PC-3 (cell line): ENCODE measurements around the gene MTTP. TPM values are rescaled to one million over a fixed set of nuclear protein-coding genes. Genes with fewer than 3 reads are reported as not detected.

Source experiments
- ATAC-seq: fragments of 200-7000 bp; cut with Tn5 transposase; 2 replicates; pipeline ENCODE4 v1.9.1; 2020; ENCODE audit warnings: mild to moderate bottlenecking, moderate library complexity
- BruUV-seq: library from RNA; stranded (reverse); fragments of 400-500 nt; replicated peaks from 2 replicates; lab custom pipeline; 2021; lab: Mats Ljungman, UMichigan
- CTCF ChIA-PET: fragments of 300-600 bp; sonication (Branson Sonifier 250); formaldehyde crosslinking; loops from one replicate; lab custom pipeline; 2022; ENCODE audit warnings: antibody characterized with exemption; lab: Charles Lee
- POLR2A ChIA-PET: fragments of 300-600 bp; sonication (Branson Sonifier 250); formaldehyde crosslinking; loops from one replicate; lab custom pipeline; 2022; ENCODE audit warnings: antibody characterized with exemption; ENCODE audit not compliant: unreplicated experiment; lab: Charles Lee
- DNase-seq: peaks from one replicate; pipeline ENCODE4 v3.0.0-alpha.2; 2015
- H2AFZ ChIP-seq: fragments of 300-600 bp; sonication (generic); 2 replicates; pipeline ENCODE4 v1.6.0; 2016; ENCODE audit warnings: antibody characterized with exemption, low read length
- H3F3A ChIP-seq: fragments of 300-600 bp; sonication (generic); one replicate; pipeline ENCODE4 v1.6.0; 2017; ENCODE audit warnings: antibody characterized with exemption, low read length, control low read depth, mild to moderate bottlenecking; ENCODE audit not compliant: unreplicated experiment
- H3K27ac ChIP-seq: fragments of 300-600 bp; sonication (generic); 2 replicates; pipeline ENCODE4 v1.5.1; 2016; ENCODE audit warnings: mild to moderate bottlenecking, low read length
- H3K27me3 ChIP-seq: fragments of 300-600 bp; sonication (generic); 2 replicates; pipeline ENCODE4 v1.6.1; 2016; ENCODE audit warnings: low read length, mixed read lengths
- H3K36me3 ChIP-seq: fragments of 300-600 bp; sonication (generic); 2 replicates; pipeline ENCODE4 v1.6.1; 2016; ENCODE audit warnings: low read depth, mixed run types, low read length, mixed read lengths
- H3K4me1 ChIP-seq: fragments of 300-600 bp; sonication (generic); 2 replicates; pipeline ENCODE4 v1.5.1; 2016; ENCODE audit warnings: low read length; ENCODE audit not compliant: insufficient read depth
- H3K4me2 ChIP-seq: fragments of 300-600 bp; sonication (generic); 2 replicates; pipeline ENCODE4 v1.6.0; 2016; ENCODE audit warnings: low read length
- H3K4me3 ChIP-seq: fragments of 300-600 bp; sonication (generic); 2 replicates; pipeline ENCODE4 v1.5.1; 2016; ENCODE audit warnings: mild to moderate bottlenecking, low read length, mixed read lengths
- H3K79me2 ChIP-seq: fragments of 300-600 bp; sonication (generic); 2 replicates; pipeline ENCODE4 v1.6.1; 2017; ENCODE audit warnings: low read length, mixed read lengths
- H3K9ac ChIP-seq: fragments of 300-600 bp; sonication (generic); 2 replicates; pipeline ENCODE4 v1.6.0; 2016; ENCODE audit warnings: mild to moderate bottlenecking, low read length
- H3K9me2 ChIP-seq: fragments of 300-600 bp; sonication (generic); replicated peaks from 2 replicates; pipeline ENCODE4 v1.6.1; 2016; ENCODE audit warnings: mixed run types, low read length, mixed read lengths
- H3K9me3 ChIP-seq: fragments of 300-600 bp; sonication (generic); 2 replicates; pipeline ENCODE4 v1.6.1; 2016; ENCODE audit warnings: low read length, mixed read lengths
- H4K20me1 ChIP-seq: fragments of 300-600 bp; sonication (generic); 2 replicates; pipeline ENCODE4 v1.6.1; 2016; ENCODE audit warnings: low read length, mixed read lengths
- EZH2 ChIP-seq: fragments of 300-600 bp; sonication (generic); IDR thresholded peaks from one replicate; pipeline ENCODE4 v1.6.1; 2017; ENCODE audit warnings: antibody characterized with exemption, mild to moderate bottlenecking, low read length; ENCODE audit not compliant: unreplicated experiment
- EZH2phosphoT487 ChIP-seq: fragments of 300-600 bp; sonication (generic); IDR thresholded peaks from 2 replicates; pipeline ENCODE4 v1.6.1; 2018; ENCODE audit warnings: mild to moderate bottlenecking, antibody characterized with exemption, low read length, borderline replicate concordance
- intact Hi-C: fragments of 100-400 bp; cut with micrococcal nuclease; formaldehyde crosslinking; loops from 2 replicates; pipeline ENCODE4 v1.9.0; 2023
- total RNA-seq: library from RNA; depleted of rRNA; stranded (reverse); fragments of >200 nt; gene quantifications from 2 replicates; pipeline ENCODE4 v1.2.3, GENCODE V29; 2014
- TF ChIP-seq, protein P1 (sequence below): fragments of 300-600 bp; sonication (generic); conservative IDR thresholded peaks from 2 replicates; pipeline ENCODE4 v1.5.1; 2017; ENCODE audit warnings: antibody characterized with exemption, low read depth, mild to moderate bottlenecking, low read length

MTTP gene
- total RNA-seq, 1 experiment from 2014 or later = 0.33 TPM

DNA sequence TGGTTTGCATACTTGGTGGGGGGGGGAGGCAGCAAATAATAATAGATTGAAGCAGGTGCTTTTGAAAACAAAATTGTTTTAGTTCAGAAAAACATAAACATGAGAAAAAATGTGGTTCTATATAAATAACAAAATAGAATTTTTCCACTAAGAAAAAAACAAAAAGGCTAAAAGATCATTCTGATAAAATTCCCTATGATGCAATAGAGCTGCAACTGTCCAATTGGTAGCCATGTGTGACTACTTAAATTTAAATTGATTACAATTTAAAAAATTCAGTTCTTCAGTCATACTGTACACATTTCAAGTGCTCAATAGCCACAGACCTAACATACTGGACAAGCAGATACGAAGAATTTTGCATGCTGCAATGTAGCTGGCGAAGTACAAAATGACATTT lies 21.8 kb upstream of the MTTP start:
- POLR2A ChIA-PET = no interaction called here

DNA sequence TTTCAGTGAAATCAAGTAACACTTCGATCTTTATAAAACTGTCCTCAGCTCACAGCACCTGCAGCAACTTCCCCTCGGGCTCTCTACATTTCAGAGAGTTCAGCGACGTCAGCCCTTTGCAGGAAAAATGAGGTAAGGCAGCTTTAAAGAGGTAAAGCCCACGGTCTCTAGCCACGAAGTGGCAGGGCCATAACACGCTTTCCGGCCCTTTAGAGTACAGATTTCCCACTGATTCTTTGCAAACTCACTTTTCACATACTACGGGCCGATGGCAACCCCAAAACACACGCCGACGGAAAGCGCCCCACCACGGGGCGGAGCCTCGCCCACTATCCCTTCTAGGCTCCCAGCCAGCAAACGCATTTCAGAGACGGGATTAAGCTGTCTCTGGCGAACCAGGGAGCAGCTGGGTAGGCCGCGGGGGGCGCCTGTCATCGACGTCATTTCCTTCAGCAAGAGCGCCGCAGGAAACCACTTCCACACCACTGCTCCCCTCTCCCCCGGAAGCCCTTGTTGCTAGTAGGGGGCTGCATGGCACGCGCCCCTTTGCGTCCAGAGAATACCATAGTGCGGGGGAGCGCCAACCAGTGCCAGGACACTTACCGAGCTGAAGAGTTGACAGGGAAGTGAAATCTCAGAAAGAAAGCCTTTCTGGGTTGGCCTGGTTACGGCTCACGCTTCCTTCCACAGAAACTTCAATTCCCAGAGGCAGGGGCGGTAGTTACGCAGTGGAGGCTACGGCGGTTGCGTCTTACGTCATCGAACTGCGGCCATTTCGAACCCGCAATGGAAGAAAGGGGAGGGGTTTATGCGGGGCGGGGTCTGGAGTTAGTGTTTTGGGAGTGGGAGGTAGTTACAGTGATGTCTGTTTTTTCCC lies 11.1 kb upstream of the MTTP start, which contains the start of gene TRMT10A:
TRMT10A (minus strand) TSS at position 730 of the 877 bp plus-strand sequence. CDS start 4,701 bp downstream, outside the sequence.
- Histone ChIP-seq H3F3A (no peaks in the 10 kb centered on the region), H3K27me3 (no peaks in the 10 kb centered on the region), H3K36me3 (no peaks in the 10 kb centered on the region), H4K20me1 (no peaks in the 10 kb centered on the region), H3K79me2 (no peaks in the 10 kb centered on the region), H3K9me2 (no peaks in the 10 kb centered on the region), H3K27ac (peak within 1 kb of the TSS; percentile 83), H3K4me1 (peaks cover 9% of the 10 kb centered on the region; the same call in 1 of the 2 replicates), H2AFZ (peak within 1 kb of the TSS; percentile 82), H3K9ac (peak within 1 kb of the TSS; percentile 90), H3K4me3 (peak within 1 kb of the TSS; percentile 90), H3K9me3 (no peaks in the 10 kb centered on the region), H3K4me2 (peak within 1 kb of the TSS; percentile 95)
- DNase-seq = peak; percentile 91
- BruUV-seq = no TSS peak
- TF ChIP-seq EZH2 = no peak
- TF ChIP-seq, protein P1, sequence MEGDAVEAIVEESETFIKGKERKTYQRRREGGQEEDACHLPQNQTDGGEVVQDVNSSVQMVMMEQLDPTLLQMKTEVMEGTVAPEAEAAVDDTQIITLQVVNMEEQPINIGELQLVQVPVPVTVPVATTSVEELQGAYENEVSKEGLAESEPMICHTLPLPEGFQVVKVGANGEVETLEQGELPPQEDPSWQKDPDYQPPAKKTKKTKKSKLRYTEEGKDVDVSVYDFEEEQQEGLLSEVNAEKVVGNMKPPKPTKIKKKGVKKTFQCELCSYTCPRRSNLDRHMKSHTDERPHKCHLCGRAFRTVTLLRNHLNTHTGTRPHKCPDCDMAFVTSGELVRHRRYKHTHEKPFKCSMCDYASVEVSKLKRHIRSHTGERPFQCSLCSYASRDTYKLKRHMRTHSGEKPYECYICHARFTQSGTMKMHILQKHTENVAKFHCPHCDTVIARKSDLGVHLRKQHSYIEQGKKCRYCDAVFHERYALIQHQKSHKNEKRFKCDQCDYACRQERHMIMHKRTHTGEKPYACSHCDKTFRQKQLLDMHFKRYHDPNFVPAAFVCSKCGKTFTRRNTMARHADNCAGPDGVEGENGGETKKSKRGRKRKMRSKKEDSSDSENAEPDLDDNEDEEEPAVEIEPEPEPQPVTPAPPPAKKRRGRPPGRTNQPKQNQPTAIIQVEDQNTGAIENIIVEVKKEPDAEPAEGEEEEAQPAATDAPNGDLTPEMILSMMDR = no peak
- no peak for TF ChIP-seq EZH2phosphoT487
- ChIA-PET POLR2A (interaction anchor here (0.6 to 0.7 kb wide), 4 partner anchors 56 to 331 kb away, joined by 3 to 4 read pairs (median 3); partner anchors contain the start of gene LAMTOR3), CTCF (interaction anchor here (0.5 to 0.6 kb wide), 2 partner anchors 148 to 334 kb away, joined by 3 read pairs; no protein-coding TSS in a partner anchor)
- intact Hi-C loops = loop anchor here (2.0 to 5.0 kb wide), 3 partner anchors 159 to 499 kb away; no protein-coding TSS in a partner anchor
- peak; percentile 96 for ATAC-seq

More for the DNA sequence above, 21.8 kb upstream of the MTTP start:
- H3K4me2 ChIP-seq = no peak overlapping the region
- CTCF ChIA-PET = no interaction called here
- TF ChIP-seq EZH2phosphoT487 (no peak), EZH2 (no peak)
- TF ChIP-seq, protein P1 = no peak
- H3K4me3 ChIP-seq = no peak overlapping the region
- no peaks in the 10 kb centered on the region for H3K36me3 ChIP-seq
- no peak overlapping the region for H3K27ac ChIP-seq
- no peak overlapping the region for H3K9ac ChIP-seq
- no peaks in the 10 kb centered on the region for H3K79me2 ChIP-seq
- no peak overlapping the region for H2AFZ ChIP-seq
- H3F3A ChIP-seq = no peaks in the 10 kb centered on the region
- ATAC-seq (no peak), DNase-seq (no peak)
- intact Hi-C loops = no loop called here
- no peaks in the 10 kb centered on the region for H3K9me3 ChIP-seq
- no TSS peak for BruUV-seq
- no peaks in the 10 kb centered on the region for H3K4me1 ChIP-seq
- no peaks in the 10 kb centered on the region for H3K9me2 ChIP-seq
- H4K20me1 ChIP-seq = no peaks in the 10 kb centered on the region
- H3K27me3 ChIP-seq = no peaks in the 10 kb centered on the region
